Trophoblast cell (in vitro differentiated cells and primary cell): ENCODE results near the gene CDK15.

Source experiments
- DNase-seq, 2 donors: peaks; one replicate each; pipeline ENCODE4 v3.0.0-alpha.2; 2016
- H2AFZ ChIP-seq: 2 replicates; pipeline ENCODE4 v1.6.1; 2013; ENCODE audit warnings: low read length, moderate library complexity, mild to moderate bottlenecking; ENCODE audit not compliant: insufficient read depth, poor library complexity
- H2AK5ac ChIP-seq: 2 replicates; pipeline ENCODE4 v1.6.1; 2013; ENCODE audit warnings: mild to moderate bottlenecking, low read length
- H2BK120ac ChIP-seq: 2 replicates; pipeline ENCODE4 v1.6.1; 2013; ENCODE audit warnings: low read length, mild to moderate bottlenecking, moderate library complexity; ENCODE audit not compliant: insufficient read depth, poor library complexity
- H2BK12ac ChIP-seq: 2 replicates; pipeline ENCODE4 v1.6.1; 2013; ENCODE audit warnings: mild to moderate bottlenecking, low read length, moderate library complexity
- H2BK5ac ChIP-seq: 2 replicates; pipeline ENCODE4 v1.6.1; 2013; ENCODE audit warnings: low read length, low read depth, moderate library complexity, mild to moderate bottlenecking; ENCODE audit not compliant: poor library complexity
- H3K14ac ChIP-seq: 2 replicates; pipeline ENCODE4 v1.6.1; 2013; ENCODE audit warnings: mild to moderate bottlenecking, low read length
- H3K18ac ChIP-seq: 2 replicates; pipeline ENCODE4 v1.6.1; 2013; ENCODE audit warnings: mild to moderate bottlenecking, low read length
- H3K23ac ChIP-seq: 2 replicates; pipeline ENCODE4 v1.6.1; 2013; ENCODE audit warnings: low read length
- H3K27ac ChIP-seq: 2 replicates; pipeline ENCODE4 v1.5.1; 2013; ENCODE audit warnings: low read depth, mild to moderate bottlenecking, inconsistent platforms, low read length, moderate library complexity
- H3K27me3 ChIP-seq: 2 replicates; pipeline ENCODE4 v1.6.1; 2013; ENCODE audit warnings: inconsistent platforms, mild to moderate bottlenecking, low read length, moderate library complexity; ENCODE audit not compliant: insufficient read depth
- H3K36me3 ChIP-seq, 2 experiments: 1 replicate in 1 of 2; 2 replicates in 1 of 2; pipeline ENCODE4 v1.6.1; 2013; ENCODE audit warnings: low read length in 2 of 2, mild to moderate bottlenecking in 2 of 2, moderate library complexity in 1 of 2; ENCODE audit not compliant: insufficient read depth in 2 of 2, control insufficient read depth in 1 of 2
- H3K4ac ChIP-seq: 2 replicates; pipeline ENCODE4 v1.6.1; 2013; ENCODE audit warnings: low read depth, mild to moderate bottlenecking, low read length, moderate library complexity
- H3K4me1 ChIP-seq, 2 experiments: 1 replicate in 1 of 2; 2 replicates in 1 of 2; pipeline ENCODE4 v1.6.1; 2013; ENCODE audit warnings: low read length in 2 of 2, mild to moderate bottlenecking in 2 of 2, moderate library complexity in 1 of 2; ENCODE audit not compliant: insufficient read depth in 2 of 2, control insufficient read depth in 1 of 2
- H3K4me2 ChIP-seq: 2 replicates; pipeline ENCODE4 v1.6.1; 2013; ENCODE audit warnings: inconsistent platforms, mild to moderate bottlenecking, low read length, moderate library complexity
- H3K4me3 ChIP-seq: 2 replicates; pipeline ENCODE4 v1.5.1; 2013; ENCODE audit warnings: mild to moderate bottlenecking, low read depth, low read length, inconsistent platforms
- H3K79me1 ChIP-seq: one replicate; pipeline ENCODE4 v1.6.1; 2013; ENCODE audit warnings: low read length
- H3K79me2 ChIP-seq: 2 replicates; pipeline ENCODE4 v1.6.1; 2013; ENCODE audit warnings: low read length, mild to moderate bottlenecking; ENCODE audit not compliant: control insufficient read depth, insufficient read depth, poor library complexity
- H3K9ac ChIP-seq: 2 replicates; pipeline ENCODE4 v1.6.1; 2013; ENCODE audit warnings: mild to moderate bottlenecking, low read length
- H3K9me3 ChIP-seq: 2 replicates; pipeline ENCODE4 v1.6.1; 2013; ENCODE audit warnings: low read depth, mild to moderate bottlenecking, control low read depth, inconsistent platforms, low read length; ENCODE audit not compliant: insufficient read depth
- H4K12ac ChIP-seq: 2 replicates; pipeline ENCODE4 v1.6.1; 2013; ENCODE audit warnings: low read depth, mild to moderate bottlenecking, low read length, moderate library complexity
- H4K8ac ChIP-seq: 2 replicates; pipeline ENCODE4 v1.6.1; 2013; ENCODE audit warnings: low read depth, mild to moderate bottlenecking, low read length, moderate library complexity
- H4K91ac ChIP-seq: one replicate; pipeline ENCODE4 v1.6.1; 2013; ENCODE audit warnings: low read depth, mild to moderate bottlenecking, low read length, moderate library complexity
- WGBS: extraction: QIAGEN DNeasy Blood & Tissue Kit; methylation state at CpG from one replicate; pipeline ENCODE4 v1.1.7; 2013; ENCODE audit warnings: missing lambda C conversion rate; ENCODE audit not compliant: insufficient read length, insufficient coverage; ENCODE audit errors: extremely low coverage; 5-methylcytosine and 5-hydroxymethylcytosine counted together

CDK15 gene

GRCh38 chr2:201793631-201794030, 12.7 kb upstream of the CDK15 start:
- H3K18ac ChIP-seq: no peak overlapping the region
- H3K4ac ChIP-seq: no peak overlapping the region
- no peak overlapping the region for H4K8ac ChIP-seq
- no peaks in the 10 kb centered on the region for H3K79me1 ChIP-seq
- no peak overlapping the region for H4K91ac ChIP-seq
- no peak overlapping the region for H2BK12ac ChIP-seq
- peak in 1 of 2 donors; percentile 36 for DNase-seq
- no peaks in the 10 kb centered on the region for H3K9me3 ChIP-seq
- WGBS: no CpG with 5 or more reads among the region's 1 CpG
- peaks cover 0 to 12% of the 10 kb centered on the region in 2 experiments for H3K4me1 ChIP-seq
- no peak overlapping the region for H2AK5ac ChIP-seq
- no peak overlapping the region for H3K14ac ChIP-seq
- H3K79me2 ChIP-seq: no peaks in the 10 kb centered on the region
- no peak overlapping the region for H3K27ac ChIP-seq
- H2BK5ac ChIP-seq: no peak overlapping the region
- H3K23ac ChIP-seq: no peak overlapping the region
- no peak overlapping the region for H3K4me2 ChIP-seq
- no peak overlapping the region for H2BK120ac ChIP-seq
- H3K27me3 ChIP-seq: no peaks in the 10 kb centered on the region
- H3K36me3 ChIP-seq: no peaks in the 10 kb centered on the region
- H3K4me3 ChIP-seq: no peak overlapping the region
- no peak overlapping the region for H2AFZ ChIP-seq
- no peak overlapping the region for H3K9ac ChIP-seq
- no peak overlapping the region for H4K12ac ChIP-seq

- no peak overlapping the region for H2BK5ac ChIP-seq
- WGBS: no CpG with 5 or more reads among the region's 6 CpGs
These were observed 12.0 kb upstream of the CDK15 start for GRCh38 chr2:201794294-201794693.

GRCh38 chr2:201795607-201796477, 10.5 kb upstream of the CDK15 start:
- H3K9me3 ChIP-seq: no peaks in the 10 kb centered on the region
- H3K27me3 ChIP-seq: no peaks in the 10 kb centered on the region
- H4K8ac ChIP-seq: no peak overlapping the region
- H2AFZ ChIP-seq: no peak overlapping the region
- H3K79me2 ChIP-seq: no peaks in the 10 kb centered on the region
- WGBS: no CpG with 5 or more reads among the region's 5 CpGs
- no peak overlapping the region for H3K4me3 ChIP-seq
- H3K4ac ChIP-seq: no peak overlapping the region
- H4K91ac ChIP-seq: no peak overlapping the region
- no peak overlapping the region for H2AK5ac ChIP-seq
- H3K23ac ChIP-seq: no peak overlapping the region
- no peaks in the 10 kb centered on the region for H3K79me1 ChIP-seq
- peaks cover 0 to 5% of the 10 kb centered on the region in 2 experiments for H3K4me1 ChIP-seq
- no peak overlapping the region for H2BK5ac ChIP-seq
- H3K9ac ChIP-seq: no peak overlapping the region
- H3K18ac ChIP-seq: no peak overlapping the region
- no peak overlapping the region for H3K27ac ChIP-seq
- peak; percentile 2 to 47 for DNase-seq
- H2BK12ac ChIP-seq: no peak overlapping the region
- H4K12ac ChIP-seq: no peak overlapping the region
- H3K36me3 ChIP-seq: no peaks in the 10 kb centered on the region
- no peak overlapping the region for H2BK120ac ChIP-seq
- H3K14ac ChIP-seq: no peak overlapping the region
- H3K4me2 ChIP-seq: no peak overlapping the region

More at GRCh38 chr2:201794294-201794693, 12.0 kb upstream of the CDK15 start:
- no peak overlapping the region for H4K12ac ChIP-seq
- no peak overlapping the region for H3K9ac ChIP-seq
- no peak overlapping the region for H3K4me3 ChIP-seq
- H3K79me2 ChIP-seq: no peaks in the 10 kb centered on the region
- no peak overlapping the region for H3K14ac ChIP-seq
- peak in 1 of 2 donors; percentile 14 for DNase-seq
- no peak overlapping the region for H2BK120ac ChIP-seq
- no peak overlapping the region for H2BK12ac ChIP-seq
- no peaks in the 10 kb centered on the region for H3K27me3 ChIP-seq
- no peak overlapping the region for H3K27ac ChIP-seq
- H3K4ac ChIP-seq: no peak overlapping the region
- H3K4me2 ChIP-seq: no peak overlapping the region
- H4K8ac ChIP-seq: no peak overlapping the region
- H3K9me3 ChIP-seq: no peaks in the 10 kb centered on the region
- peaks cover 0 to 8% of the 10 kb centered on the region in 2 experiments for H3K4me1 ChIP-seq
- H3K36me3 ChIP-seq: no peaks in the 10 kb centered on the region
- no peak overlapping the region for H3K18ac ChIP-seq
- H2AFZ ChIP-seq: no peak overlapping the region
- H3K23ac ChIP-seq: no peak overlapping the region
- no peak overlapping the region for H2AK5ac ChIP-seq
- H4K91ac ChIP-seq: no peak overlapping the region
- no peaks in the 10 kb centered on the region for H3K79me1 ChIP-seq

GRCh38 chr2:201796478-201796865, 9.9 kb upstream of the CDK15 start:
- Histone ChIP-seq H3K9me3 (no peaks in the 10 kb centered on the region), H4K12ac (no peak overlapping the region), H3K4ac (no peak overlapping the region), H3K27ac (no peak overlapping the region), H3K14ac (no peak overlapping the region), H2AK5ac (no peak overlapping the region), H2BK120ac (no peak overlapping the region), H3K9ac (no peak overlapping the region), H3K4me3 (no peak overlapping the region), H3K4me2 (no peak overlapping the region), H2AFZ (no peak overlapping the region), H3K4me1 (peaks cover 0 to 5% of the 10 kb centered on the region in 2 experiments), H3K27me3 (no peaks in the 10 kb centered on the region), H4K8ac (no peak overlapping the region), H3K23ac (no peak overlapping the region), H3K79me2 (no peaks in the 10 kb centered on the region), H2BK12ac (no peak overlapping the region), H2BK5ac (no peak overlapping the region), H3K36me3 (no peaks in the 10 kb centered on the region), H4K91ac (no peak overlapping the region), H3K18ac (no peak overlapping the region), H3K79me1 (no peaks in the 10 kb centered on the region)
- DNase-seq: no peak
